Endothelial cell of umbilical vein (primary cell): ENCODE results near the gene GRK5.

ENCODE experiments used
- EZH2 ChIP-seq: IDR thresholded peaks from 2 replicates; pipeline ENCODE4 v1.6.1; 2012; ENCODE audit warnings: borderline replicate concordance, low read depth, mild to moderate bottlenecking, moderate library complexity, low read length, inconsistent platforms; ENCODE audit not compliant: severe bottlenecking
- FOS ChIP-seq: IDR thresholded peaks from 2 replicates; pipeline ENCODE4 v1.6.1; 2011; ENCODE audit warnings: mild to moderate bottlenecking, low read length, moderate library complexity, borderline replicate concordance; ENCODE audit not compliant: insufficient read depth
- POLR2A ChIP-seq: IDR thresholded peaks from 2 replicates; pipeline ENCODE4 v1.6.1; 2012; ENCODE audit warnings: low read depth, mild to moderate bottlenecking, control low read depth, low read length
- TF ChIP-seq, protein P1 (sequence below), 2 donors: IDR thresholded peaks; 1 replicate in 1 of 2; 2 replicates in 1 of 2; pipeline ENCODE4 v1.5.1; 2011; ENCODE audit warnings: low read length in 2 of 2, mild to moderate bottlenecking in 2 of 2, moderate library complexity in 2 of 2, control low read depth in 1 of 2, inconsistent platforms in 1 of 2, low read depth in 1 of 2; ENCODE audit not compliant: insufficient read depth in 1 of 2; ENCODE audit errors: extremely low read depth in 1 of 2

DNA sequence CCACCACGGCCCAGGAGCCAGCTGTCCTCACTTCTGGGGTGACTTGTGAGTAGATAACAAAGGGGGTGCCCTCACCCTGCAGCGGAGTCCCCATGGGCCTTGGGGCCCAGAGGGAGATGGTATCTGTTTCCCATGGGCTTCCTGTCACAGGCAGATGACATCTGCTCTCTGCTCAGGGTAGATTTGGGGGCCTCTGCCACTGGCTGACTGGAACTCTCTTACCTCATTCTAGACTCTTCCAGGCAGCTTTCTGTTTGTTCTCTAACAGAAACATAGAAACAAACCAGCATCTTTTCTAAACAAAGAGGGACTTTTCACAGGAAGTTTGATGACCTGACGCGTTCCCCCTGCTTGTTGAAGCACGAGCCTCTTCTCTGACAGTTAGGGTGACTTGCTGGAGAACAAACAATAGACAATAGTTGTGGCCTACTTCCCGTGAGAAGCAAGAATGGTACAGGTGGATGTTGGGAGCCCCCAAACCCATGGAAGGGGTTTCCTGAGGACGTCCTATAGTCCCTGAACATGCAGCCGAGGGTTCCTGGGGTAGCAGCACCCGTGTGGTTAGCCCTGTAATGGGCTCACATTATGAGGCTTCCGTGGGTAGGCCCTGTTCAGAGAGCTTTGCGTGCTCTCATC lies 61.6 kb downstream of the GRK5 start:
- TF ChIP-seq EZH2 (no peak), POLR2A (no peak), FOS (no peak)
- TF ChIP-seq, protein P1, sequence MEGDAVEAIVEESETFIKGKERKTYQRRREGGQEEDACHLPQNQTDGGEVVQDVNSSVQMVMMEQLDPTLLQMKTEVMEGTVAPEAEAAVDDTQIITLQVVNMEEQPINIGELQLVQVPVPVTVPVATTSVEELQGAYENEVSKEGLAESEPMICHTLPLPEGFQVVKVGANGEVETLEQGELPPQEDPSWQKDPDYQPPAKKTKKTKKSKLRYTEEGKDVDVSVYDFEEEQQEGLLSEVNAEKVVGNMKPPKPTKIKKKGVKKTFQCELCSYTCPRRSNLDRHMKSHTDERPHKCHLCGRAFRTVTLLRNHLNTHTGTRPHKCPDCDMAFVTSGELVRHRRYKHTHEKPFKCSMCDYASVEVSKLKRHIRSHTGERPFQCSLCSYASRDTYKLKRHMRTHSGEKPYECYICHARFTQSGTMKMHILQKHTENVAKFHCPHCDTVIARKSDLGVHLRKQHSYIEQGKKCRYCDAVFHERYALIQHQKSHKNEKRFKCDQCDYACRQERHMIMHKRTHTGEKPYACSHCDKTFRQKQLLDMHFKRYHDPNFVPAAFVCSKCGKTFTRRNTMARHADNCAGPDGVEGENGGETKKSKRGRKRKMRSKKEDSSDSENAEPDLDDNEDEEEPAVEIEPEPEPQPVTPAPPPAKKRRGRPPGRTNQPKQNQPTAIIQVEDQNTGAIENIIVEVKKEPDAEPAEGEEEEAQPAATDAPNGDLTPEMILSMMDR (IDR thresholded peaks at IDR 0.05; ENCODE audit: extremely low read depth in 1 of 2, insufficient read depth in 1 of 2, low read depth in 1 of 2, low read length in 2 of 2) = no peak
